Stomach (tissue), 9 donors: ENCODE data around the gene ANKRD62. TPM values are rescaled to one million over a fixed set of nuclear protein-coding genes. Genes with fewer than 3 reads are reported as not detected.

Experiments used
- DNase-seq, 2 donors: peaks; one replicate each; pipeline versions ENCODE4 v3.0.0 to v3.0.0-alpha.2; 2013 to 2019
- H3K27ac ChIP-seq, 5 donors: fragments of 200-600 bp in 4 of 5; sonication (generic) in 4 of 5; one replicate each; pipeline ENCODE4 v1.5.1; 2013 to 2019; ENCODE audit warnings: mild to moderate bottlenecking in 1 of 5, moderate library complexity in 1 of 5
- H3K27me3 ChIP-seq, 3 donors: fragments of 200-600 bp; sonication (generic); one replicate each; pipeline ENCODE4 v1.5.1; 2017 to 2019; ENCODE audit warnings: mixed run types in 1 of 3
- H3K36me3 ChIP-seq, 4 donors: fragments of 200-600 bp; sonication (generic); 1 replicate in 3 of 4; 2 replicates in 1 of 4; pipeline ENCODE4 v1.5.1; 2016 to 2019
- H3K4me1 ChIP-seq, 4 donors: fragments of 200-600 bp; sonication (generic); one replicate each; pipeline ENCODE4 v1.5.1; 2016 to 2019
- H3K4me3 ChIP-seq, 4 donors: fragments of 200-600 bp; sonication (generic) in 3 of 4; one replicate each; pipeline ENCODE4 v1.5.1; 2016 to 2019; ENCODE audit warnings: mild to moderate bottlenecking in 1 of 4
- H3K9me3 ChIP-seq, 4 donors: fragments of 200-600 bp; sonication (generic); one replicate each; pipeline ENCODE4 v1.5.1; 2016 to 2019
- CTCF ChIP-seq, 7 experiments: fragments of 450-650 bp in 4 of 7; fragments of 200-600 bp in 3 of 7; sonication (generic) in 3 of 7; IDR thresholded peaks; one replicate each; pipeline ENCODE4 v1.5.1; 2016 to 2019; ENCODE audit warnings: antibody characterized with exemption in 7 of 7, control low read depth in 2 of 7, mild to moderate bottlenecking in 1 of 7
- EP300 ChIP-seq: sonication (generic); formaldehyde crosslinking; IDR thresholded peaks from one replicate; pipeline ENCODE4 v1.6.1; 2017; ENCODE audit warnings: antibody characterized with exemption
- POLR2A ChIP-seq, 4 donors: fragments of 450-650 bp; IDR thresholded peaks; one replicate each; pipeline ENCODE4 v1.6.1; 2016; ENCODE audit warnings: antibody characterized with exemption in 4 of 4, control low read depth in 2 of 4, mild to moderate bottlenecking in 1 of 4, moderate library complexity in 1 of 4
- POLR2AphosphoS5 ChIP-seq, 3 donors: sonication (generic); formaldehyde crosslinking; IDR thresholded peaks; one replicate each; pipeline ENCODE4 v1.6.1; 2016; ENCODE audit warnings: antibody characterized with exemption in 3 of 3
- WGBS, 5 donors: extraction: QIAGEN DNeasy Blood & Tissue Kit in 3 of 5; methylation state at CpG; one replicate each; pipeline versions ENCODE4 v1.1.5 to v1.1.7; 2013 to 2018; 5-methylcytosine and 5-hydroxymethylcytosine counted together
- intact Hi-C: fragments of 100-400 bp; cut with DNase I; formaldehyde crosslinking; loops from one replicate; pipeline ENCODE4 v1.15.1; 2023; ENCODE audit warnings: low total_unique reads
- polyA plus RNA-seq, 3 donors: library from polyadenylated mRNA; stranded (reverse); fragments of 200-250 nt; gene quantifications; one replicate each; pipeline ENCODE4 v1.2.3, GENCODE V29; 2013
- total RNA-seq, 5 donors: library from RNA; depleted of rRNA; stranded (reverse); fragments of >200 nt; gene quantifications; one replicate each; pipeline versions ENCODE4 v1.1.0 to v1.2.3, GENCODE V29; 2014 to 2016
- donor health status: healthy with polysubstance abuse.
- donor health status: Bipolar disorder and iron deficiency.
- donor health status: healthy.

ANKRD62 gene
- total and polyA plus RNA-seq, 8 donors: 1.2 TPM; not detected in 7

DNA sequence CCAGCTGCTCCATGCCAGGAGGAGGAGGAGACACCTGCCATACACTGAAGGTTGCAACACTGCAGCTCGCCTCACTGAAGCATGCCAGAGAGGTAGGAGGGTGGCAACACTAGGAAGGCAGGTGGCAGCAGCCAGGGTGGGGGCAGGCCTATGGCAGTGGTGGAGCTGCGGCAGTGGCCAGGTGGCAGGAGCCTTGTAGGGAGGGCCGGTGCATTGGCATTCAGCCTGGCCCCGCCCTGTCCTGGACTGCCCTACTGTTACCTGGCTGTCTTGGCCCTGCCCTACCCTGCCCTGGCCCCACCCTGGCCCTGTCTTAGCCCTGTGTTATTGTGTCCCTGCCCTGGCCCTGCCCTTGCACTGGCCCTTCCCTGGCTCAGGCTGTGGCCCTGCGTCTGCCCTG lies 7.4 kb upstream of the ANKRD62 start:
- intact Hi-C loops: no loop called here
- peak overlapping the region in 1 of 5 donors; percentile 35 for H3K27ac ChIP-seq

DNA sequence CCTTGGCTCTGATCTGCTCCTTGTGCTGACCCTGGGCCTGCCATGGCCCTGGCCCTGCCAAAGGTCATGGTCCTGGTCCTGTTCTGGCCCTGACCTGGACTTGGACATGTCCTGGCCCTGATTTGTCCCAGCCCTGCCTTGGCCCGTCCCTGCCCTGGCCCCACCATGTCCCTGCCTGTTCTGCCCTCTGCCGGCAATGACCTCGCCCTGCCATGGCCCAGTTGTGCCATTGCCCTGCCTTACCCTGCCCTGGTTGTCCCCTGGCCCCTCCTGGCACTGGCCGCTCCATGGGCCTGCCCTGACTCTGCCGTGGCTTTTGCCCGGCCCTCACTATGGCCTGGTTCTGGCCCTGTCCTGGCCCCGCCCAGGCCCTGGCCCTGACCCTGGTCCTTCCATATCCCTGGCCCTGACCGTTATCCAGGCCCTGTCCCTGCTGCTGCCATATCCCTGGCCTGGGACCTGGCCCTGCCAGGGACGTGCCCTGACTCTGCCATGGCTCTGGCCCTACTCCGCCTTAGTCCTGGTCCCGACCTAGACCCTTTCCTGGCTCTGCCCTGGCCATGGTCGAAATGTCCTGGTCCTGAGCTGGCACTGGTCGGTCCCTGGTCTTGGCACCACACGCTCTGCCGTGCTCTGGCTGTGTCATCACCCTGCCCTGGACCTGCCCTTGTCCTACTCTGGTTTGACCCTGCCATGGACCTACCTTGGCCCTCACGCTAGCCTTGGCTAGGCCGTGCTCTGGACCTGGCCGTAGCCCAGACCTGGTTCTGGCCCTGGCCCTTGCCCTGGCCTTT lies 6.8 kb upstream of the ANKRD62 start:
- Histone ChIP-seq H3K36me3 (no peaks in the 10 kb centered on the region), H3K4me1 (peaks cover 0 to 13% (median 3%) of the 10 kb centered on the region in 4 donors), H3K27me3 (no peaks in the 10 kb centered on the region), H3K9me3 (no peaks in the 10 kb centered on the region), H3K4me3 (no peak overlapping the region), H3K27ac (peak overlapping the region in 1 of 5 donors; percentile 35)
- TF ChIP-seq CTCF (IDR thresholded peaks at IDR 0.05) (no peak), POLR2AphosphoS5 (IDR thresholded peaks at IDR 0.05) (no peak), POLR2A (IDR thresholded peaks at IDR 0.05) (no peak), EP300 (no peak)
- DNase-seq: peak in 1 of 2 donors; percentile 1
- WGBS, 5 donors: 86 to 97% (median 95%) methylated on average over 15 to 18 of the region's 18 CpGs
- intact Hi-C loops: no loop called here

More for the DNA sequence above, 7.4 kb upstream of the ANKRD62 start:
- peak; percentile 5 to 84 for DNase-seq
- WGBS, 5 donors: 40 to 49% (median 49%) methylated on average over 1 to 5 of the region's 5 CpGs
- Histone ChIP-seq H3K36me3 (no peaks in the 10 kb centered on the region), H3K27me3 (no peaks in the 10 kb centered on the region), H3K4me3 (no peak overlapping the region), H3K4me1 (peaks cover 0 to 13% (median 3%) of the 10 kb centered on the region in 4 donors), H3K9me3 (no peaks in the 10 kb centered on the region)
- TF ChIP-seq POLR2AphosphoS5 (IDR thresholded peaks at IDR 0.05) (peak in 1 of 3 donors; percentile 5), POLR2A (IDR thresholded peaks at IDR 0.05) (no peak), CTCF (IDR thresholded peaks at IDR 0.05) (no peak), EP300 (no peak)

DNA sequence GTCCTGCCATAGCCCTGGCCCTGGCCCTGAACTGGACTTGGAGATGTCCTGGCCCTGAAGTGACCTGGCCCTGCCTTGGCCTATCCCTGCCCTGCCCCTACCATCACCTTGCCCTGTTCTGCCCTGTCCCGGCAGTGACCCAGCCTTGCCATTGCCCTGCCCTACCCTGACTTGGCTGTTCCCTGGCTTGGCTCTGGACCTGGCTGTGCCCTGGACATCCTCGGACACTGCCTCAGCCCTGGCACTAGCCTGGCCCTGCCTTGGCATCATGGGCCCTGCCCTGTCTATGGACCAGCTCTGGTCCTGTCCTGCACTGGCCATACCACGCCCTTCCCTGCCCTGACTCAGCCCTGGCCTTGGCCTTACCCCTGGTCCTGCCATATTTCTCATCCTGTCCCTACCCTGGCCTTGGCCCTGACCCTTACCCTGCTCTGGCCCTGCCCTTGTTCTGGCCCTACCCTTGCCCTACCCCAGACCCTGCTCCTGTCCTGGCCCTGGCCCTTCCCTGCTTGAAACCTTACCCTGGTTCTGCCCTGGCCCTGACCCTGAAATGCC lies 6.1 kb upstream of the ANKRD62 start:
- Histone ChIP-seq H3K4me1 (peaks cover 0 to 13% (median 3%) of the 10 kb centered on the region in 4 donors), H3K4me3 (no peak overlapping the region), H3K36me3 (no peaks in the 10 kb centered on the region), H3K9me3 (no peaks in the 10 kb centered on the region), H3K27me3 (no peaks in the 10 kb centered on the region), H3K27ac (no peak overlapping the region)
- TF ChIP-seq POLR2A (IDR thresholded peaks at IDR 0.05): no peak
- TF ChIP-seq CTCF (IDR thresholded peaks at IDR 0.05): no peak
- TF ChIP-seq EP300: no peak
- no peak for TF ChIP-seq POLR2AphosphoS5 (IDR thresholded peaks at IDR 0.05)
- WGBS, 5 donors: 83 to 93% (median 89%) methylated on average over 3 of the region's 3 CpGs
- intact Hi-C loops: no loop called here
- DNase-seq: peak in 1 of 2 donors; percentile 2

- WGBS, 5 donors: 80 to 91% (median 84%) methylated on average over 4 of the region's 4 CpGs
- H3K9me3 ChIP-seq: no peaks in the 10 kb centered on the region
- H3K27me3 ChIP-seq: peaks cover 0 to 3% (median 0%) of the 10 kb centered on the region in 3 donors
- no peaks in the 10 kb centered on the region for H3K36me3 ChIP-seq
- TF ChIP-seq EP300 (no peak), POLR2A (IDR thresholded peaks at IDR 0.05) (no peak), CTCF (IDR thresholded peaks at IDR 0.05) (no peak), POLR2AphosphoS5 (IDR thresholded peaks at IDR 0.05) (no peak)
- intact Hi-C loops: no loop called here
- DNase-seq: no peak
- H3K4me3 ChIP-seq: no peak overlapping the region
- H3K27ac ChIP-seq: no peak overlapping the region
- H3K4me1 ChIP-seq: peaks cover 0 to 13% (median 3%) of the 10 kb centered on the region in 4 donors
Measured at GRCh38 chr18:12088096-12088495, 5.5 kb upstream of the ANKRD62 start.
